Loucy (cell line): ENCODE measurements around the gene BACE2.

Experiments
- H2AFZ ChIP-seq: fragments of 200-600 bp; sonication (generic); 2 replicates; pipeline ENCODE4 v1.6.0; 2016; ENCODE audit warnings: antibody characterized with exemption, mild to moderate bottlenecking, low read length, moderate library complexity
- H3F3A ChIP-seq: fragments of 200-600 bp; 2 replicates; pipeline ENCODE4 v1.6.0; 2016; ENCODE audit warnings: antibody characterized with exemption, low read depth, mild to moderate bottlenecking
- H3K27me3 ChIP-seq: fragments of 200-600 bp; sonication (generic); 2 replicates; pipeline ENCODE4 v1.6.1; 2014; ENCODE audit warnings: low read length, mild to moderate bottlenecking; ENCODE audit not compliant: insufficient read depth, poor library complexity, severe bottlenecking
- H3K36me3 ChIP-seq: fragments of 200-600 bp; sonication (generic); 2 replicates; pipeline ENCODE4 v1.6.1; 2016; ENCODE audit warnings: low read length; ENCODE audit not compliant: insufficient read depth
- H3K4me1 ChIP-seq: fragments of 200-600 bp; sonication (generic); 2 replicates; pipeline ENCODE4 v1.5.1; 2014; ENCODE audit warnings: low read length, mild to moderate bottlenecking; ENCODE audit not compliant: insufficient read depth, poor library complexity, severe bottlenecking
- H3K4me2 ChIP-seq: fragments of 200-600 bp; sonication (generic); 2 replicates; pipeline ENCODE4 v1.6.0; 2014; ENCODE audit warnings: antibody characterized with exemption, low read length, low read depth, mild to moderate bottlenecking; ENCODE audit not compliant: poor library complexity, severe bottlenecking
- H3K4me3 ChIP-seq: fragments of 200-600 bp; sonication (generic); 2 replicates; pipeline ENCODE4 v1.5.1; 2014; ENCODE audit warnings: low read length, mild to moderate bottlenecking, mixed read lengths; ENCODE audit not compliant: poor library complexity, severe bottlenecking
- H3K79me2 ChIP-seq: fragments of 200-600 bp; sonication (generic); 2 replicates; pipeline ENCODE4 v1.6.1; 2014; ENCODE audit warnings: low read length; ENCODE audit not compliant: insufficient read depth
- H3K9ac ChIP-seq: fragments of 200-600 bp; sonication (generic); 2 replicates; pipeline ENCODE4 v1.6.0; 2014; ENCODE audit warnings: mild to moderate bottlenecking, low read depth, low read length, moderate library complexity; ENCODE audit not compliant: poor library complexity, severe bottlenecking
- H3K9me2 ChIP-seq: fragments of 200-600 bp; sonication (generic); replicated peaks from 2 replicates; pipeline ENCODE4 v1.6.1; 2016; ENCODE audit warnings: low read depth, low read length, mixed read lengths
- H3K9me3 ChIP-seq: fragments of 200-600 bp; sonication (generic); 2 replicates; pipeline ENCODE4 v1.6.1; 2014; ENCODE audit warnings: mild to moderate bottlenecking, antibody characterized with exemption, low read length, low read depth; ENCODE audit not compliant: insufficient read depth
- H4K20me1 ChIP-seq: fragments of 200-600 bp; sonication (generic); 2 replicates; pipeline ENCODE4 v1.6.0; 2014; ENCODE audit warnings: antibody characterized with exemption, low read length, mild to moderate bottlenecking; ENCODE audit not compliant: insufficient read depth, poor library complexity, severe bottlenecking
- CTCF ChIP-seq: fragments of 200-600 bp; sonication (generic); conservative IDR thresholded peaks from 2 replicates; pipeline ENCODE4 v1.5.1; 2014; ENCODE audit warnings: mild to moderate bottlenecking, antibody characterized with exemption, low read length
- EZH2phosphoT487 ChIP-seq: fragments of 200-600 bp; IDR thresholded peaks from 2 replicates; pipeline ENCODE4 v1.6.1; 2018; ENCODE audit warnings: antibody characterized with exemption, mild to moderate bottlenecking, moderate library complexity, borderline replicate concordance

Gene BACE2

GRCh38 chr21:41249476-41249875 is 81.5 kb downstream of the BACE2 start:
- H3F3A ChIP-seq: no peaks in the 10 kb centered on the region
- no peaks in the 10 kb centered on the region for H4K20me1 ChIP-seq
- H3K79me2 ChIP-seq: no peaks in the 10 kb centered on the region
- H3K9ac ChIP-seq: no peak overlapping the region
- H3K36me3 ChIP-seq: peaks cover 4% of the 10 kb centered on the region; the same call in 1 of the 2 replicates
- H3K9me3 ChIP-seq: no peaks in the 10 kb centered on the region
- no peak overlapping the region for H2AFZ ChIP-seq
- no peak for TF ChIP-seq CTCF
- no peak for TF ChIP-seq EZH2phosphoT487
- no peak overlapping the region for H3K4me2 ChIP-seq
- H3K27me3 ChIP-seq: no peaks in the 10 kb centered on the region
- H3K9me2 ChIP-seq: no peaks in the 10 kb centered on the region
- no peaks in the 10 kb centered on the region for H3K4me1 ChIP-seq
- no peak overlapping the region for H3K4me3 ChIP-seq

GRCh38 chr21:41250519-41250918 is 82.6 kb downstream of the BACE2 start:
- Histone ChIP-seq H4K20me1 (no peaks in the 10 kb centered on the region), H3K4me1 (no peaks in the 10 kb centered on the region), H3K27me3 (no peaks in the 10 kb centered on the region), H3F3A (no peaks in the 10 kb centered on the region), H3K9ac (no peak overlapping the region), H3K9me2 (no peaks in the 10 kb centered on the region), H2AFZ (no peak overlapping the region), H3K36me3 (peaks cover 4% of the 10 kb centered on the region; the same call in 1 of the 2 replicates), H3K79me2 (no peaks in the 10 kb centered on the region), H3K9me3 (no peaks in the 10 kb centered on the region), H3K4me2 (no peak overlapping the region), H3K4me3 (no peak overlapping the region)
- TF ChIP-seq CTCF (no peak), EZH2phosphoT487 (no peak)

GRCh38 chr21:41251961-41252642 is 84.1 kb downstream of the BACE2 start:
- H3K9ac ChIP-seq: no peak overlapping the region

More at GRCh38 chr21:41251961-41252642, 84.1 kb downstream of the BACE2 start:
- Histone ChIP-seq H3K36me3 (peaks cover 4% of the 10 kb centered on the region; the same call in 1 of the 2 replicates), H3K79me2 (no peaks in the 10 kb centered on the region), H3K9me2 (no peaks in the 10 kb centered on the region), H3K9me3 (no peaks in the 10 kb centered on the region), H3K4me1 (no peaks in the 10 kb centered on the region), H3F3A (no peaks in the 10 kb centered on the region), H2AFZ (no peak overlapping the region), H4K20me1 (no peaks in the 10 kb centered on the region), H3K27me3 (no peaks in the 10 kb centered on the region), H3K4me3 (no peak overlapping the region), H3K4me2 (no peak overlapping the region)
- no peak for TF ChIP-seq EZH2phosphoT487
- no peak for TF ChIP-seq CTCF
